Right hindlimb (tissue), 1 donor: ENCODE results near the gene NRSN1.

Experiments
- DNase-seq: peaks from one replicate; pipeline ENCODE4 v3.0.0-alpha.2; 2018

Gene NRSN1

DNA sequence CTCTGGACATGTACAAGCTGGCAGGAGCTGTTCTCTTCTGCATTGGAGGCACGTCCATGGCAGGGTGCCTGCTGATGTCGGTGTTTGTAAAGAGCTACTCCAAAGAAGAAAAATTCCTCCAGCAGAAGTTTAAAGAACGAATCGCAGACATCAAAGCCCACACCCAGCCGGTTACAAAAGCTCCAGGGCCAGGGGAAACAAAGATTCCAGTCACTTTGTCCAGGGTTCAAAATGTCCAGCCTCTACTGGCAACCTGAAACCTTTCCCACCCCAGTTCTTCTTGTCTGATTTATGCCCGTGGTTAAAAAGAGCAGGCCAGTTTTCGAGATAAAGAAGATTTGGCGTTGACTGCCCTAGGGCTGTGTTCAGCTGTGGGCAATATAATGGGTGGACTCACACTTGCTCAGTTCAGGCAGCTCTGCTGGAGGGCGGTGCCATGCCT lies 19.7 kb downstream of the NRSN1 start:
- no peak for DNase-seq

DNA sequence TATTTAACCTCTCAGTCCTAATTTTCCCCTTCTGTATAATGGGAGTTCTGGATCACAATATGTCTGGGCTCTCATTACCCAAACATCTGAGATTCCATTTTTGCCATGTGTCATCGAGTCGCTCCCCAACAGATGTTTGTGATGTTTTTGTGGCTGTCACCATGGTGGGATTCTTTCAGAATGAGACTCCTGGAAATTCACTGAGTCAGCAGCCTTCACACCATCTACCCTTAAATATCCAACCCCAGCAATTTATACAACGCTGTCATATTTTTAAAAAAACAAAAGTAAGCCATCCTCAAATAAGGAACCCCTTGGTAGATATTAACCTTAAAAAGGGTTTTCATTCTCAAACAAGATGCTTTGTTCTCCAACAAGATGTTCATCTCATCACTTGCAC lies 20.9 kb downstream of the NRSN1 start:
- DNase-seq, result no peak

DNA sequence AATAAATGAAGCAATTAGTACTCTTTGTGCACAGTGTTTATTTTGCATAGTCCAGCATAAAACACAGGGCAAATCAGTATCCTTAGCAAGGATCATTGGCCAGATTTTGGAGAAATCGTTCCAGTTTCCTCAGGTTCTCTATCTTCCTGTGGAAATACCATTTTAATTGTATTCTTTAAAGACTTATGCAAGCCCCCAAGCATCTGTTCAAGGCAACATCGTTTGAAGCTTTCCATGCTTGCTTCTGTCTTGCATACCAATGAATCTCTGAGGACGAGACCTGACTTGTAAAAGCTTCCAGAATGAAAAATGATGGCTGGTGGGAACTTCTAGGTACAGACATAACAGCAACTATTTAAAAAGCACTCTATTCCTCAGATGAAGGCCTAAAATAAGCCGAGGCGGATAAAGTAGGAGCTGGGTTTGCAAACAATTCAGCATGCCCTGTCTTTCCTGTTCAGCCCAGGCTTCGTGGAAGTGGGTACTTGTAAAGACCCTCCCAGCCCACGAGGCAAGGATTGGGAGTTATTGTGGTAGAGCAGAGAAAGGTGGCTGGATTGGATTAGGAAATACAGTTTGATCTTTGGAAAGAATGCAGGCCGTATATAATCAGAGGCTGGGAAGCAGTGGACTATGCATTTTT lies 21.6 kb downstream of the NRSN1 start:
- DNase-seq, result no peak

DNA sequence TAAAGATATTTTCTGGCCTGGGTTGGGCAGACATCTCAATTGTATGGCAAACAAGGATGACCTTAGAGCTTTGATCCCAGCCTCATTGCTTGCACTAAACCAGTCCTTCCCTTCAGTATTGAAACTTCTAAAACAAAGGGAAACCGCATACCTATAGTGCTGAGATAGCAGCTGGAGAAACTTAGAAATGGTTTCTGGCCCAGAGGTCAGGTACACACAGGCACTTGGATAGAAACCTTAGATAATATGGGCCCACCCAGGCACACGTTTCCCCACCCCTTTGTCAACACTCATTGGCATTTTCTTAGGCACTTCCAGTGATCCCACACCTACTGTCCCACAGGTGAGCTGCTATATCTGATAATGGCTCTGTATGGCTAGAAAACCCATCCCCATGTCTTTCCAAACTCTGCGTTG lies 22.1 kb downstream of the NRSN1 start:
- no peak for DNase-seq

DNA sequence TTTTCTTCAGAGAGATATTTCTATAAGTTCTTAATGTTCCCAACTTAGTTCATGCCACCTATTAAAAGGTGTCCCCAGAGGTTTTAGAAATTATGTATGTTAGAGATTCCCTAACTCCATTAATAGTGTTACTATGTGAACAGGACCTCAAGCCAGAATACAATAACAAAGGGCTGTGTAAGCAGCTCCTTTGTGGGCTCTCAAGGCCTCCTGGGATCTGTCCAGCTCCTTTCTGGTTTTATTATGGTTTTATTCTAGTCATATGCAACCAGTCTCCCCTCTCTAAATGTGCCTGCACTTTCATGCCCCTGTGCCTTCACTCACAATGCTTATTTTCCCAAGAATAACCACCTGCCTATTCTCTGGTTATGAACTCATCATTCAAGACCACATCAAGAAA lies 22.7 kb downstream of the NRSN1 start:
- no peak for DNase-seq

DNA sequence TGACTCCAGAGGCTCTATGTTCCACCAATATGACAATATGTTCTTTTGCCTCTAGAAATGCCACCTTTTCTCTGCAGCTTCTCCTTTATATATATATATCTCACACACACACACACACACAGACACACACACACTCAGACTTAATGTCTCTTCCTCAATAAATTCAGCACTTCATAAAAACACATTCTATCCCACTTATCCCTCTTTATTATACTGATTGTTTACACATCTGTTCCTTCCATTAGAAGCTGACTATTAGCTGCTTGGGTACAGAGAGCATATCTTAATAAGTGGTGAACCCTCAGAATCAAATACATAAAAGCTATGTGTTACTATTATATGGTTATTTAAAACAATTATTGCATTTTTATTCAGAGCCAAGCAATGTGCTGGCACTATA lies 23.3 kb downstream of the NRSN1 start:
- no peak for DNase-seq

DNA sequence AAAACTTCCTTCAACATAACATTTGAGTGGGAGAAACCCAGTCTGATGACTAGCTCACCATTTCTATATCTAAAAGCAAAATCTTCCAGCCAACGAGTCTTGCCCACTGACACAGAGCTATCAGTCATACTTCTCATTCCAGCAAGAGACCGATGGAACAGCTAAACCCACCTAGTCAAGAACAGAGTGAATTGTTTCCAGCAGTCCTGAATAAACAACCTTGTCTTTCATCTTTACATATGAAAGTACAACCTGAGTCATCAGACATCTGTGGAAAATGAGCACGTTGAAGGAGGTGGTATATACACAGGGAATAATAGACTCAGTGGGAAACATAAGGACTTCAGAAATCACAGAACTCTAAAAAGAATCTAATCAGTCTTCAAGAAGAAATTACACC lies 23.8 kb downstream of the NRSN1 start:
- no peak for DNase-seq

DNA sequence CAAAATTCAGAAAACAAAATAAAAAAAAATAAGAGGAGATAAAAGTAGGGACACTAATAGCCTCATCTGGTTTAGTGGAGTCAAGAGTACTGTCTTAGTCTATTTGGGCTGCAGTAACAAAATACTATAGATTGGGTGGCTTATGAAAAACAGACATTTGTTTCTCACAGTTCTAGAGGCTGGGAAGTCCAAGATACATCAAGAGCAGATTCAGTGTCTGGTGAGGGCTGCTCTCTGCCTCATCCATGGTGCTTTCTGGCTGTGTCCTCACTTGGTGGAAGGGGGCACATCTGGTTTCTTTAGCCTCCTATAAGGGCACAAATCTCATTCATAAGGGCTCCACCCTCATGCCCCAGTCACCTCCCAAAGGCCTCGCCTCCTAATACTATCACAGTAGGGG lies 26.0 kb downstream of the NRSN1 start:
- DNase-seq, result no peak

DNA sequence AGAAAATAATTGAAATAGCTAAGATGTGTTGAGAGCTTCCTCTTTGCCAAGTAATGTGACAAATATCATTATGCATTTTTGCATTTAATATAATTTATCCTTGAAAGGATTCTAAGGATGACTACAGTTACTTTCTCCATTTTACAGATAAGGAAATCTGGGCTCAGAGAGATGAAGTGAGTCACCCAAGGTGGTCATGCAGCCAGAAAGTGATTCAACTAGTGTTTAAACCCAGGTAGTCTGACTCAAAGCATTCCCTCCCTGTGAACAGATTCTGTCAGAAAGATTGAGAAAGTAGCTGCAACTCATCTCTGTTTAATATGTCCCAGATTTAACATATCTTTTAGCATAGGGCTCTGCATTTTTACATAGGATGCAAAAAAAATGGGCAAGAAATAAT lies 28.1 kb downstream of the NRSN1 start:
- no peak for DNase-seq

DNA sequence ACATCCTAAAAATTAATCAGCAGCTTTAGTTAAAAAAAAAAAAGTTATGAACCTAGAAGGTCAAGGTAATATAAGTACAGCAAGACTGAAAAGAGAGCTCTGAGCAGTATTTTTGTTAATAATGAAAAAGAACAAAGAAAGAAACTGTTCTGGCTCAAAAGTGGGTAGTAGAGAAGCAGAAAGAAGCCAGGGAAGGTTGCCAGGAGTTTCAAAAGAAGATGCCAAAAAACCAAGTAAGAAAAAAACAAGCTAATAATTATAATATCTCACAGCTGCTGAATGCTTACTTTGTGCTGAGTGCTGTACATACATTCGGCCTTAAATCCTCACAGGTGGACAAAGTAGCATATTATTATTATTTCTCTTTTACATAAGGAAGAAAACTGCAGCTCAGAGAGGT lies 31.9 kb downstream of the NRSN1 start:
- DNase-seq, result no peak

DNA sequence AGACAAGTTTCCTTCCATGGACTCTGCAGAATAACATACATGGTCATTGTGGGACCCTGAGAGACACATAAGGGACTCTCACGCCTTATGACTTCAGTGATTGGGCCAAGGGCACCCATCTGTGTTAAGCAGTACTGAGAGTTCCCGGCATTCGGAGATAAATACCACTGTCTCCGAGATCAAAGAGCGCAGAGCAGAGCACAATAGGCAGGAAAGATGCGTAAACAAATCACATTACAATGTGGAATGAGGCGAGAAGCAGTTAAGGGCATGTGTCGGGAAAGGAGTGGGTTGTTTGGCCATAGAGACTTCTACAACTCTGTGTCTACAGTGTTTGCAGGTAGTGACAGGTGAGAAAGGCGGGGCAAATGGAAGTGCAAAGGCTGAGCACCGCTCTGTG lies 57.6 kb downstream of the NRSN1 start:
- DNase-seq, result no peak

DNA sequence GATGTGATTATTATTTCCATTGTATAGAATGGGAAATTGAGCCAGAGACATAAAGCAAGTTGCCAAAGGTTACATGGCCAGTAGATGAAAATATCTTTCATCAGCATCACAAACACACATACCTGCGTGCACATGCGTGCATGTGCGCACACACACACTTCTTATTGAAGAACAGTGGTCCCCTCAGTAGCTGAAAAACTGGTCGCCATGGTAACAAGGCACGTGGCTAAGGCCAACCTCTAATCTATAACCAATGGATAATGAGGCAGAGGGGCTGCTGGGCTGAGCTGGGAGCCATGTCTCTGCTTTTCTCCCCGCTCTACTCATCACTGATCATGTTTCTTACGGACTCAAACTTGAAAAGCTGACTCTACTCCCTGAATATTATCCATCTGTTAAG lies 60.3 kb downstream of the NRSN1 start:
- no peak for DNase-seq

DNA sequence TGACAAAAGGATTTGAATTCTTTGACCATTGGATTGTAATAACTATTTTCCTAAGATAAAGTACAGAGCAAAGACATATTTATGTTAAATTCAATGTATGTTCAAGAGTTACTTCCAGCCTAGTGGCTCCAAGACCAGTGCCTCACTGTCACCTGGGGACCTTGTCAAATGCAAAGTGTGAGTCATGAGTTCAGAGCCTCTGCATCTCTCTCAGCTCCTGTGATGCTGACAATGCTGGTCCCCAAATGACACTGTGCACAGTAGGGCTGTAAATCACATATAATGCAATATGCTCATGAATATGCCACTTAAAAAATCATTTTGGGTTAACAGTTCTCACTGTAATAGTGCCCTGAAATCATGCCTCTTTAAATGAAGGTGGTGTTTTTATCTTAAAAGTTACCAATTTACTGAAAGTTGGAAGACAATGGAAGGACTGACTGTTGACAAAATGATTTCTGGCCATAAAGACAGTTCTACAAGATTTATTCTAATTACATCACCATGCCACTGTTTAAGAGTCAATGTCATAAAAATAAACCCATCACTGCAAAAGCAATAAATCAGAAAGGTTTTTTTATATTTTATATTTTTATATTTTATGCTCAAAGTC lies 62.1 kb downstream of the NRSN1 start:
- DNase-seq, result no peak

DNA sequence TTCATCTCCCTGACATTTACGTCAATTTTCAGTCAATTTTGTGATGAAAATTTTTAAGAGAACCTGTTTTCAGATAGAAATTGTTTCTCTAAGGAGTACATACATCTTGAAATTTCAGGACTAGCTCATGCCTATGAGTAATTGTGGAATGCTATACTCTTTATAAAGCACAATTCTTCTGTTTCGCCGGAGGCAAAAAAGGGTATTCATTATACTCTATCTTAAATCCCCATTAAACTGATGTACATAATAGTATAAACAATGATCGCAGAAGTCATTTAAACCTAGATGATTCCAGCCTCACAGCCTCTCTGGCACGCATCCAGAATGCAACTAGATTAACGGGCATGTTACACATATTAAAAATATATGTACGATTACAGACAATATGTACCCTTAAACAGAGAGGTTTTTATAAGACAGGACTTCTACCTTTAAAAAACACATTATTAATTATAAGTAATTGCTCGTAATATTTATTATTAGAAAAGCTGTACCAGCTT lies 62.6 kb downstream of the NRSN1 start:
- no peak for DNase-seq

DNA sequence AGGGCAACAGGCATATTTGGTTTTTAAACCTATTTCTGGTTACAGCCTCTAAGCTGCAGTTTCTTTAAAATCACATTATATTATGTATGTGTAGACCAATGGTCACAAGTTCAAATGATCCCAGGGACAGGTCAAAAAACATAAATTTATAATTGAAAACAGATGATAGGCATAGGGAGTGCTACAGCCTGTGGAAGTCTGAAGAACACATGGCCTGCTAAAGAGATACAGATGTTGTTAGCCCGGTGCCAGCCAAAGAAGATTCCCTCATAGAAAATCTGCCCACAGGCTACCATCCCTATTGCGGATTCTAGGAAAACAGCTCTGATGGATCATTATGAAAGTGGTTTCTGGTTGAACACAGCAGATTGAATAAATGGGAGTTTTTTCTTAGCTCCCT lies 65.3 kb downstream of the NRSN1 start:
- DNase-seq, result no peak

DNA sequence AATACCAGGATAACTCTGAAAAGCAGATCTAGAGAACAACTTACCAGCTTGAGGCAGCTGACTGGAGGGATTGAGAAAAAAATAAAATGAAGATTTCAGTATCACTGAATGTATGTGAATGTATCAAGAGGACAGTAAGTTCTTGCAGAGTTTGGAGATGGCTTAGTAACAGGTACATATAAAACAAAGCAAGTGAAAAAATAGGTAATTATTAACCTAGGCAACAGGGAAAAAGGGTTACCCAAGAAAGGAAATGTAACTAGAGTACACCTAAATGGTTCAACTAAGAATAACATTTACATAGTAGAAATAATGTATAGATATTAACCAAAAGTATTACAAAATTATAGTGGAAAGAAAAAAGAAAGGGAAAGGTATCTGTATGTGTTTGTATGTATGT lies 67.3 kb downstream of the NRSN1 start:
- DNase-seq, result no peak

DNA sequence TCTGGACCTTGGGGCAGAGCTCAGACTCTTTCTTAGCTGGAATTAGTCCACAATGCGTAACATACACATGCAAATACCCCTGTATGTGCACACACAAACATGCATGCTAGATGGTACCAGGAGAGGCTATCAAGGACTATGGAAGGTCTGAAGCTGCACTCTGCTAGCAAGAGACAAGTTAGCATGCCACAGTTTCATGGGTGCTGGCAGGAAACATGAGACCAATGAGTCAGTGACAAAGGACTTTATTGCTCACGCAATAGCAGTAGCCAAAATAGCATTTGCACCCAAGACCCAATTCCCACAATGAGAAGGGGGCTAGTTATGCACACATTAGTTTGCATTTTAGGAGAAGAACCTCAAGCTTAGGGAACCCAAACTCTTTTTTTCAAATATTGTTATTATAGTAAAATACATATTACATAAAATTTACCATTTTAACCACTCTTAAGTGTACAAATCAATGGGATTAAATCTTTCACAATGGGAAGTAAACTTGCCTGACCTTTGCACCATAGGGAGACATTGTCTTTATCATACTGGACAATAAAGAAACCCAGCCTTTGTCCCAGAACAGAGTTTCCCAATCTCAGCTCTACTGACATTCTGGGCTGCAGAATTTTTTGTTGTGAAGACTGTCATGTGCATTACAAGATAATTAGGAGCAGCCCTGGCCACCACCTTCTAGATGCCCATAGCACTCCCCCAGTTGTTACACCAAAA lies 69.1 kb downstream of the NRSN1 start:
- DNase-seq, result no peak

DNA sequence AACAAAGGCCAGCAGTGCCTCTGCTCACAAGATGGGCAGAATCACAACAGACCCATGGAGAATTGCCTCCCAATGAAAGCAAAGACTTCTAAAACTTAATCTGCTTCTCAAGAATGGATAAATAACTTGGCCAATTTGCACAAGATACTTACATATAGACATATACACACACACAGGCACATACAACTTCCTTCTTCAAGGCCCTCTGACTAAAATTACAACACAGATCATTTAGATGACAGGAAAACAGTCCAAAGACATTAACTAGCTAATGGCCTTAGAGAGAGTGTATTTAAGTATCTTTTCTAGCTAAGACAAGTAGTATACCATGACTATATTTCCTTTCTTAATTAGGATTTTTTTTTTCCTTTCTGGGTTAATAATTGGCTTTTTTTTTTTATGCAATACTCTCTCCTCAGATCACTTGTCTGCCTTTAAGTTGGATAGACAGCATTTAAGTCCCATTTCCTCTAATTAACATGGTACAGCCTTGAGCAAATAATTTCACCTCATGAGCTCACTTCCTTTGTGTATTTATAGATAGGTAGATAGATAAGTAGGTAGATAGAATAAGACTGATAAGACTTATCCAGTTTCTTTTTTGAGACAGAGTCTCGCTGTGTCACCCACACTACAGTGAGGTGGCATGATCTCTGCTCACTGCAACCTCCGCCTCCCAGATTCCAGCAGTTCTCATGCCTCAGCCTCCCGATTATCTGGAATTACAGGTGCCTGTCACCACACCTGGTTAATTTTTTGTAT lies 70.0 kb downstream of the NRSN1 start:
- no peak for DNase-seq
